HG02981 (cell line): ENCODE measurements around the gene DDX51.

Experiments
- ATAC-seq: cut with Tn5 transposase; IDR thresholded peaks from one replicate; pipeline ENCODE4 v1.9.1; 2021; ENCODE audit warnings: mild to moderate bottlenecking, moderate library complexity; ENCODE audit not compliant: unreplicated experiment

DDX51 gene

GRCh38 chr12:132179431-132180362 lies 35.6 kb upstream of the DDX51 start:
- ATAC-seq, result no peak

- ATAC-seq, result no peak
Observed at GRCh38 chr12:132178801-132179401, 34.8 kb upstream of the DDX51 start.

GRCh38 chr12:132178316-132178715 lies 34.2 kb upstream of the DDX51 start:
- ATAC-seq, result no peak

- ATAC-seq, result no peak
Observed at GRCh38 chr12:132176920-132177551, 32.9 kb upstream of the DDX51 start.

GRCh38 chr12:132176385-132176919 lies 32.3 kb upstream of the DDX51 start:
- no peak for ATAC-seq

GRCh38 chr12:132175496-132176384 lies 31.6 kb upstream of the DDX51 start:
- no peak for ATAC-seq

- no peak for ATAC-seq
Observed at GRCh38 chr12:132174839-132175490, 30.8 kb upstream of the DDX51 start.

- no peak for ATAC-seq
Observed at GRCh38 chr12:132174015-132174838, 30.1 kb upstream of the DDX51 start.

GRCh38 chr12:132173135-132174014 lies 29.3 kb upstream of the DDX51 start:
- ATAC-seq, result no peak

GRCh38 chr12:132172619-132173018 lies 28.5 kb upstream of the DDX51 start:
- ATAC-seq, result no peak

GRCh38 chr12:132171968-132172521 lies 27.9 kb upstream of the DDX51 start:
- ATAC-seq, result no peak

GRCh38 chr12:132171293-132171967 lies 27.3 kb upstream of the DDX51 start:
- ATAC-seq, result no peak

GRCh38 chr12:132170637-132171292 lies 26.6 kb upstream of the DDX51 start:
- no peak for ATAC-seq

GRCh38 chr12:132170094-132170636 lies 26.0 kb upstream of the DDX51 start:
- ATAC-seq, result no peak

GRCh38 chr12:132169376-132169775 lies 25.3 kb upstream of the DDX51 start:
- no peak for ATAC-seq

- no peak for ATAC-seq
Observed at GRCh38 chr12:132168311-132169031, 24.4 kb upstream of the DDX51 start.
